HepG2 (cell line): ENCODE measurements around the gene EBPL. TPM values are rescaled to one million over a fixed set of nuclear protein-coding genes. Genes with fewer than 3 reads are reported as not detected.

Source experiments
- ATAC-seq: fragments of 200-7000 bp; cut with Tn5 transposase; 3 replicates; pipeline ENCODE4 v1.9.1; 2020; ENCODE audit warnings: mild to moderate bottlenecking, moderate library complexity
- BruUV-seq: library from RNA; stranded (reverse); fragments of 400-500 nt; replicated peaks from 2 replicates; lab custom pipeline; 2021; lab: Mats Ljungman, UMichigan
- CTCF ChIA-PET: fragments of 300-600 bp; formaldehyde crosslinking; extraction: SDS; loops from one replicate; lab custom pipeline; 2021; ENCODE audit warnings: low total read pairs, inconsistent platforms, low intra/inter-chr PET ratio; lab: Yijun Ruan, JAX
- POLR2A ChIA-PET: fragments of 350-600 bp; sonication (Branson Sonifier 250); formaldehyde crosslinking; loops from one replicate; lab custom pipeline; 2020; ENCODE audit warnings: antibody characterized with exemption, inconsistent platforms; lab: Yijun Ruan, JAX
- DNase-seq: peaks from one replicate; pipeline ENCODE4 v3.0.0-alpha.2; 2015; ENCODE audit warnings: low spot score
- FAIRE-seq: peaks from 3 replicates; lab custom pipeline; 2011; peaks lifted over from hg19 to GRCh38; lab: Jason Lieb, UNC
- H2AFZ ChIP-seq: one replicate; pipeline ENCODE4 v1.6.1; 2011; ENCODE audit warnings: low read length, inconsistent platforms
- H3K27ac ChIP-seq: fragments of 300-600 bp; 3 replicates; pipeline ENCODE4 v1.8.0; 2011; ENCODE audit warnings: mixed run types, mild to moderate bottlenecking, mixed read lengths, low read length, inconsistent platforms; ENCODE audit not compliant: insufficient read depth; ENCODE audit errors: extremely low read length
- H3K27me3 ChIP-seq, 2 experiments: fragments of 200-600 bp in 1 of 2; 2 replicates in 1 of 2; 3 replicates in 1 of 2; pipeline versions ENCODE4 v1.6.0 to v1.8.0; 2011; ENCODE audit warnings: low read length in 2 of 2, mild to moderate bottlenecking in 2 of 2, moderate library complexity in 2 of 2, inconsistent platforms in 1 of 2; ENCODE audit not compliant: insufficient read depth in 2 of 2, control insufficient read depth in 1 of 2
- H3K36me3 ChIP-seq, 2 experiments: fragments of 200-600 bp in 1 of 2; replicated peaks in 1 of 2; 2 replicates in 1 of 2; 3 replicates in 1 of 2; pipeline versions ENCODE4 v1.5.1 to v1.8.0; 2011; ENCODE audit warnings: low read length in 2 of 2, inconsistent platforms in 1 of 2; ENCODE audit not compliant: insufficient read depth in 2 of 2, control insufficient read depth in 1 of 2
- H3K4me1 ChIP-seq: 2 replicates; pipeline ENCODE4 v1.5.1; 2012; ENCODE audit warnings: low read length, inconsistent platforms; ENCODE audit not compliant: insufficient read depth
- H3K4me2 ChIP-seq: 2 replicates; pipeline ENCODE4 v1.6.0; 2011; ENCODE audit warnings: low read depth, low read length, inconsistent platforms
- H3K4me3 ChIP-seq, 3 experiments: fragments of 200-600 bp in 1 of 3; sonication (generic), shearing (Covaris generic) in 1 of 3; replicated peaks in 1 of 3; 2 replicates each; pipeline ENCODE4 v1.5.1; 2011 to 2016; ENCODE audit warnings: low read length in 3 of 3, inconsistent platforms in 2 of 3, low read depth in 2 of 3, mild to moderate bottlenecking in 2 of 3, control low read depth in 1 of 3, mixed read lengths in 1 of 3; ENCODE audit not compliant: insufficient read depth in 1 of 3
- H3K79me2 ChIP-seq: one replicate; pipeline ENCODE4 v1.6.1; 2011; ENCODE audit warnings: low read length, inconsistent platforms; ENCODE audit not compliant: insufficient read depth
- H3K9ac ChIP-seq: 2 replicates; pipeline ENCODE4 v1.6.0; 2011; ENCODE audit warnings: mild to moderate bottlenecking, low read depth, low read length, inconsistent platforms; ENCODE audit not compliant: insufficient read depth
- H3K9me3 ChIP-seq: 2 replicates; pipeline ENCODE4 v1.5.1; 2012; ENCODE audit warnings: mild to moderate bottlenecking, low read length
- H4K20me1 ChIP-seq: 2 replicates; pipeline ENCODE4 v1.6.0; 2011; ENCODE audit warnings: inconsistent platforms, mild to moderate bottlenecking, low read length, moderate library complexity; ENCODE audit not compliant: insufficient read depth
- CSRNP2 ChIP-seq: sonication (generic); formaldehyde crosslinking; conservative IDR thresholded peaks from 2 replicates; pipeline ENCODE4 v1.8.0; 2022; ENCODE audit warnings: low read depth, missing genetic modification reagents
- KAT2B ChIP-seq: fragments of 150-350 bp; IDR thresholded peaks from 2 replicates; pipeline ENCODE4 v1.6.1; 2014; ENCODE audit warnings: low read depth, low read length, borderline replicate concordance
- KLF6 ChIP-seq: IDR thresholded peaks from 2 replicates; pipeline ENCODE4 v1.8.0; 2016; ENCODE audit warnings: missing biosample characterization, missing genetic modification reagents
- MAF1 ChIP-seq: sonication (generic); formaldehyde crosslinking; IDR thresholded peaks from 2 replicates; pipeline ENCODE4 v1.5.0; 2020; ENCODE audit warnings: missing genetic modification reagents, borderline replicate concordance
- MZF1 ChIP-seq: sonication (generic); formaldehyde crosslinking; IDR thresholded peaks from 2 replicates; pipeline ENCODE4 v1.8.1; 2023; ENCODE audit warnings: mild to moderate bottlenecking, missing genetic modification reagents, borderline replicate concordance
- NRL ChIP-seq: sonication (generic); formaldehyde crosslinking; IDR thresholded peaks from 2 replicates; pipeline ENCODE4 v1.5.0; 2020; ENCODE audit warnings: missing genetic modification reagents, mild to moderate bottlenecking, moderate library complexity, borderline replicate concordance
- SRSF4 ChIP-seq: fragments of 200-400 bp; formaldehyde crosslinking; IDR thresholded peaks from one replicate; pipeline ENCODE4 v1.6.1; 2018; ENCODE audit warnings: mild to moderate bottlenecking, low read depth, low read length, moderate library complexity; ENCODE audit not compliant: poor library complexity, severe bottlenecking
- TP53 ChIP-seq: sonication (generic); formaldehyde crosslinking; conservative IDR thresholded peaks from 2 replicates; pipeline ENCODE4 v1.4.0; 2020; ENCODE audit warnings: missing genetic modification reagents
- ZMYM2 ChIP-seq: sonication (generic); formaldehyde crosslinking; IDR thresholded peaks from 2 replicates; pipeline ENCODE4 v1.8.0; 2022; ENCODE audit warnings: mild to moderate bottlenecking, missing genetic modification reagents
- ZNF296 ChIP-seq: sonication (generic); formaldehyde crosslinking; conservative IDR thresholded peaks from 2 replicates; pipeline ENCODE4 v1.5.0; 2020; ENCODE audit warnings: mild to moderate bottlenecking, missing genetic modification reagents
- ZNF574 ChIP-seq: sonication (generic); formaldehyde crosslinking; IDR thresholded peaks from 2 replicates; pipeline ENCODE4 v1.4.0; 2020; ENCODE audit warnings: missing genetic modification reagents
- ZNF672 ChIP-seq: sonication (generic); formaldehyde crosslinking; IDR thresholded peaks from 2 replicates; pipeline ENCODE4 v1.8.1; 2022; ENCODE audit warnings: missing genetic modification reagents
- ZNF710 ChIP-seq: sonication (generic); formaldehyde crosslinking; IDR thresholded peaks from 2 replicates; pipeline ENCODE4 v1.5.0; 2020; ENCODE audit warnings: mild to moderate bottlenecking, missing genetic modification reagents, borderline replicate concordance
- ZNF800 ChIP-seq: sonication (generic); formaldehyde crosslinking; IDR thresholded peaks from 2 replicates; pipeline ENCODE4 v1.4.0; 2020; ENCODE audit warnings: missing genetic modification reagents
- WGBS: methylation state at CpG from one replicate; pipeline ENCODE4 v1.1.6; 2017; ENCODE audit warnings: low lambda C conversion rate; 5-methylcytosine and 5-hydroxymethylcytosine counted together
- in situ Hi-C: cut with HindIII; loops from 2 replicates; pipeline ENCODE4 v1.10.0; 2017; ENCODE audit warnings: low pct_unique_long_range_greater_than_20kb; ENCODE audit not compliant: extremely low pct_ligation_motif_present
- intact Hi-C: fragments of 100-400 bp; cut with micrococcal nuclease; formaldehyde crosslinking; loops from one replicate; pipeline ENCODE4 v1.10.0; 2022; ENCODE audit not compliant: unreplicated experiment
- polyA plus RNA-seq, 8 experiments: library from polyadenylated mRNA; depleted of rRNA in 3 of 8; stranded (reverse) in 7 of 8; unstranded in 1 of 8; fragments of >200 nt; fragmentation: Illumina TruSeq in 4 of 8; extraction: Trizol in 4 of 8; gene quantifications; 2 replicates each; pipeline versions ENCODE4 v1.2.1 to v1.2.3, GENCODE V29; 2011 to 2016; ENCODE audit warnings: low read depth in 4 of 8, missing spikeins in 1 of 8, mixed read lengths in 1 of 8; ENCODE audit not compliant: insufficient read depth in 1 of 8
- total RNA-seq, 5 experiments: library from RNA; depleted of rRNA; stranded (reverse); fragments of >200 nt; fragmentation: Illumina TruSeq; extraction: Trizol; gene quantifications; 2 replicates each; pipeline ENCODE4 v1.2.3, GENCODE V29; 2016; ENCODE audit warnings: low read depth in 1 of 5

Gene EBPL
- total and polyA plus RNA-seq, 2 of the 13 experiments (the other 11 are each of a cell fraction or from before 2014, with no cell fraction given) = 96.5 to 152 TPM

- DNase-seq (no peak), FAIRE-seq (no peak), ATAC-seq (no peak)
- intact Hi-C loops (no loop called here), in situ Hi-C loops (no loop called here)
- no peak overlapping the region for H3K4me3 ChIP-seq
- no peaks in the 10 kb centered on the region for H4K20me1 ChIP-seq
- H3K9ac ChIP-seq = no peak overlapping the region
- POLR2A ChIA-PET = no interaction called here
- H3K27me3 ChIP-seq = no peaks in the 10 kb centered on the region; a peak in 1 of 5 replicates
- no peaks in the 10 kb centered on the region for H3K9me3 ChIP-seq
- no peak for TF ChIP-seq MAF1 (CRISPR knock-in tag)
- TF ChIP-seq KAT2B = no peak
- TF ChIP-seq SRSF4 = no peak
- no peak for TF ChIP-seq KLF6 (CRISPR knock-in tag)
- no peak for TF ChIP-seq ZMYM2 (CRISPR knock-in tag)
- TF ChIP-seq ZNF710 (CRISPR knock-in tag) = no peak
- TF ChIP-seq ZNF672 (CRISPR knock-in tag) = no peak
- TF ChIP-seq ZNF574 (CRISPR knock-in tag) = no peak
- no peak for TF ChIP-seq MZF1 (CRISPR knock-in tag)
- no peak for TF ChIP-seq CSRNP2 (CRISPR knock-in tag)
- TF ChIP-seq TP53 (CRISPR knock-in tag) = no peak
- no peak for TF ChIP-seq ZNF800
- TF ChIP-seq ZNF296 (CRISPR knock-in tag) = no peak
- no peak for TF ChIP-seq NRL (CRISPR knock-in tag)
- no peaks in the 10 kb centered on the region for H3K79me2 ChIP-seq
- no peak overlapping the region for H2AFZ ChIP-seq
- no peak overlapping the region for H3K4me2 ChIP-seq
- 56% methylated on average over 5 of the region's 5 CpGs for WGBS
- CTCF ChIA-PET = no interaction called here
- H3K36me3 ChIP-seq = no peaks in the 10 kb centered on the region
- H3K4me1 ChIP-seq = peaks cover 41% of the 10 kb centered on the region
- H3K27ac ChIP-seq = no peak overlapping the region
- no TSS peak for BruUV-seq
Observed at GRCh38 chr13:49632156-49632555, 59.1 kb downstream of the EBPL start.
